SK-N-SH (cell line): ENCODE results near the gene CDC123. TPM values are rescaled to one million over a fixed set of nuclear protein-coding genes. Genes with fewer than 3 reads are reported as not detected.

Source experiments
- CTCF ChIA-PET: fragments of 300-600, 350-600 bp; formaldehyde crosslinking; extraction: SDS; loops from one replicate; lab custom pipeline; 2021; lab: Yijun Ruan, JAX
- POLR2A ChIA-PET: fragments of 350-600 bp; sonication (Branson Sonifier 250); formaldehyde crosslinking; extraction: SDS; loops from one replicate; lab custom pipeline; 2020; ENCODE audit warnings: antibody characterized with exemption, inconsistent platforms; lab: Yijun Ruan, JAX
- DNase-seq: peaks from one replicate; pipeline ENCODE4 v3.0.0; 2012
- H2AFZ ChIP-seq: fragments of 200-600 bp; sonication (generic); 2 replicates; pipeline ENCODE4 v1.8.1; 2016; ENCODE audit warnings: antibody characterized with exemption, mild to moderate bottlenecking, low read depth
- H3F3A ChIP-seq: fragments of 200-600 bp; sonication (generic); replicated peaks from 2 replicates; pipeline ENCODE3; 2016; ENCODE audit warnings: antibody characterized with exemption, mild to moderate bottlenecking; ENCODE audit not compliant: insufficient read depth
- H3K27ac ChIP-seq, 2 experiments: fragments of 200-500 bp in 1 of 2; fragments of 200-600 bp in 1 of 2; sonication (Bioruptor generic) in 1 of 2; sonication (generic), shearing (Covaris generic) in 1 of 2; 2 replicates each; pipeline versions ENCODE4 v1.5.1 to v1.6.1; 2014 to 2016; ENCODE audit warnings: low read depth in 2 of 2, inconsistent platforms in 1 of 2, low read length in 1 of 2, mild to moderate bottlenecking in 1 of 2, mixed read lengths in 1 of 2
- H3K27me3 ChIP-seq: fragments of 200-600 bp; sonication (generic), shearing (Covaris generic); 2 replicates; pipeline ENCODE4 v1.6.1; 2016; ENCODE audit warnings: mixed run types; ENCODE audit not compliant: insufficient read depth
- H3K36me3 ChIP-seq, 2 experiments: fragments of 200-500 bp in 1 of 2; fragments of 200-600 bp in 1 of 2; sonication (Bioruptor generic) in 1 of 2; sonication (generic) in 1 of 2; replicated peaks in 1 of 2; 2 replicates each; pipeline versions ENCODE3 to v1.5.1; 2014 to 2016; ENCODE audit warnings: low read length in 1 of 2, mild to moderate bottlenecking in 1 of 2; ENCODE audit not compliant: insufficient read depth in 2 of 2, control insufficient read depth in 1 of 2
- H3K4me1 ChIP-seq, 2 experiments: fragments of 200-500 bp in 1 of 2; fragments of 200-600 bp in 1 of 2; sonication (Bioruptor generic) in 1 of 2; sonication (generic), shearing (Covaris generic) in 1 of 2; 2 replicates each; pipeline versions ENCODE4 v1.5.1 to v1.6.1; 2014 to 2016; ENCODE audit warnings: low read depth in 1 of 2, low read length in 1 of 2, mixed run types in 1 of 2; ENCODE audit not compliant: insufficient read depth in 2 of 2, control insufficient read depth in 1 of 2
- H3K4me2 ChIP-seq: fragments of 200-600 bp; sonication (generic), shearing (Covaris generic); 2 replicates; pipeline ENCODE4 v1.6.1; 2017; ENCODE audit warnings: mixed run types
- H3K4me3 ChIP-seq, 2 experiments: fragments of 200-500 bp in 1 of 2; fragments of 200-600 bp in 1 of 2; sonication (Bioruptor generic) in 1 of 2; sonication (generic), shearing (Covaris generic) in 1 of 2; 2 replicates each; pipeline versions ENCODE4 v1.5.1 to v1.8.1; 2014 to 2016; ENCODE audit warnings: low read depth in 2 of 2, inconsistent platforms in 1 of 2, low read length in 1 of 2, mild to moderate bottlenecking in 1 of 2, mixed read lengths in 1 of 2, moderate library complexity in 1 of 2
- H3K79me2 ChIP-seq: fragments of 200-600 bp; sonication (generic); 2 replicates; pipeline ENCODE4 v1.8.1; 2017; ENCODE audit warnings: mild to moderate bottlenecking; ENCODE audit not compliant: insufficient read depth
- H3K9ac ChIP-seq: fragments of 200-600 bp; sonication (generic); 2 replicates; pipeline ENCODE4 v1.6.1; 2017; ENCODE audit warnings: mixed run types
- H3K9me2 ChIP-seq: fragments of 200-600 bp; sonication (generic); 2 replicates; pipeline ENCODE4 v1.6.1; 2017; ENCODE audit warnings: mixed run types
- H3K9me3 ChIP-seq: fragments of 200-600 bp; sonication (generic); 2 replicates; pipeline ENCODE4 v1.6.1; 2017; ENCODE audit warnings: mixed run types, mild to moderate bottlenecking, moderate library complexity
- H4K20me1 ChIP-seq: fragments of 200-600 bp; sonication (generic); 2 replicates; pipeline ENCODE4 v1.6.1; 2017; ENCODE audit warnings: mild to moderate bottlenecking, mixed run types; ENCODE audit not compliant: insufficient read depth
- CTCF ChIP-seq: fragments of 200-600 bp; sonication (generic); IDR thresholded peaks from 2 replicates; pipeline ENCODE4 v1.6.1; 2017; ENCODE audit warnings: antibody characterized with exemption, mild to moderate bottlenecking, moderate library complexity
- ELF1 ChIP-seq: IDR thresholded peaks from 2 replicates; pipeline ENCODE4 v1.4.0; 2012
- EP300 ChIP-seq, 2 experiments: IDR thresholded peaks; 2 replicates each; pipeline versions ENCODE4 v1.4.0 to v1.6.1; 2012; ENCODE audit warnings: borderline replicate concordance in 1 of 2, low read depth in 1 of 2, low read length in 1 of 2
- FOSL2 ChIP-seq: IDR thresholded peaks from 2 replicates; pipeline ENCODE4 v1.4.0; 2012; ENCODE audit warnings: low read depth, mild to moderate bottlenecking, moderate library complexity, borderline replicate concordance
- FOXJ3 ChIP-seq: sonication (generic); formaldehyde crosslinking; IDR thresholded peaks from 2 replicates; pipeline ENCODE4 v1.5.1; 2020; ENCODE audit warnings: mild to moderate bottlenecking, missing genetic modification reagents
- FOXM1 ChIP-seq: IDR thresholded peaks from 2 replicates; pipeline ENCODE4 v1.4.0; 2012; ENCODE audit warnings: low read depth, mild to moderate bottlenecking
- IRF3 ChIP-seq: fragments of 150-350 bp; IDR thresholded peaks from 2 replicates; pipeline ENCODE4 v1.6.1; 2016; ENCODE audit warnings: mild to moderate bottlenecking, low read depth, low read length
- MAX ChIP-seq: IDR thresholded peaks from 2 replicates; pipeline ENCODE4 v1.4.0; 2012; ENCODE audit warnings: low read depth
- NFIC ChIP-seq: IDR thresholded peaks from 2 replicates; pipeline ENCODE4 v1.4.0; 2012; ENCODE audit warnings: borderline replicate concordance
- NRF1 ChIP-seq: IDR thresholded peaks from 2 replicates; pipeline ENCODE4 v1.6.1; 2012; ENCODE audit warnings: low read depth, mild to moderate bottlenecking, low read length
- POLR2AphosphoS5 ChIP-seq: IDR thresholded peaks from 2 replicates; pipeline ENCODE4 v1.6.1; 2012; ENCODE audit warnings: low read depth, low read length
- RFX5 ChIP-seq: IDR thresholded peaks from 2 replicates; pipeline ENCODE4 v1.6.1; 2012; ENCODE audit warnings: mild to moderate bottlenecking, improper control_type of control experiment, low read length
- RXRA ChIP-seq: IDR thresholded peaks from 2 replicates; pipeline ENCODE4 v1.4.0; 2012; ENCODE audit warnings: low read depth, mild to moderate bottlenecking, borderline replicate concordance
- SIN3A ChIP-seq: IDR thresholded peaks from 2 replicates; pipeline ENCODE4 v1.6.1; 2012; ENCODE audit warnings: low read depth, mild to moderate bottlenecking, low read length, moderate library complexity, borderline replicate concordance
- WGBS: methylation state at CpG from one replicate; pipeline ENCODE4 v1.1.6; 2017; ENCODE audit warnings: low lambda C conversion rate; 5-methylcytosine and 5-hydroxymethylcytosine counted together
- polyA plus RNA-seq, 3 experiments: library from polyadenylated mRNA; depleted of rRNA; stranded (reverse); fragments of >200 nt; gene quantifications; 2 replicates each; pipeline ENCODE4 v1.2.3, GENCODE V29; 2012

CDC123 gene
- polyA plus RNA-seq, 1 of the 3 experiments (the other 2 are of a cell fraction) = 139 TPM

DNA sequence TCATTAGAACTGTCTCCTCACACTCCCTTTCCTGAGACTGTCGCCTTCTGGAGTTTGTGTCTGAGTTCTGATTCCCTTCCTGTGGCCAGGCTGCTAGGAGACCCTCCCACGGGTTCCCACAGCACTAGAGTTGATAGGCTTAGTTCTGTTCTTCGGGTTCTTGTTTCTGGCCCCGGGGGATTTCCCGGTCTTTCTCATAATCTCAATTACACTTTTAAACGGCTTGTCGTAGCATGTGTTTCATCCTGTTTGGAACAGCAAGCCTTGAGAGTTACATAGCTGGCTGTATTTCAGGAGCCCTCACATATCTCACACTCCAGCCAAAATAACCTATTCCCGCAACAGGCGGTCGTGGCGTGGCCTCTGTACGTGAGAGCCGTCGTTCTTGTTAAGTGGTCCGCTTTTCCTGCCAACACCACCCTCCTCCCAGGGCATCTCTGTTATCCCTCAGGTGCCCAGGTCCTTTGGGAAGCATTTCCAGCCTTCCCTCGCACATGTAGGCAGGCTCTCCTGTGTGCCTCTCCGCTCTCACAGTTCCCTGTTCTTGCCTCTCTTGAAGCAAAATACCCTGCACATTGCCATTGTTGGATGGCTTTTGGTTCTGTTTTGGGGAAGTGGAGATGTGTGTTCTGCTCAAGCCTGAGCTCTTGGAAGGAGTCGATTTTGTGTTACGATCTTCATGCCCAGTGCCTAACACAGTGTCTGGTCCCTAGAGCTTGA is 46.0 kb downstream of the CDC123 start:
- Histone ChIP-seq H3F3A (no peaks in the 10 kb centered on the region), H3K4me3 (no peak overlapping the region), H3K36me3 (peaks cover 43 to 57% of the 10 kb centered on the region in 2 experiments), H2AFZ (no peak overlapping the region)
- DNase-seq = no peak
- TF ChIP-seq RFX5 (no peak), FOSL2 (no peak), ELF1 (no peak), IRF3 (no peak), EP300 (IDR thresholded peaks at IDR 0.05; ENCODE audit: borderline replicate concordance in 1 of 2, low read depth in 1 of 2, low read length in 1 of 2) (no peak), FOXM1 (no peak), MAX (no peak), NFIC (no peak), RXRA (no peak), SIN3A (no peak), NRF1 (no peak), POLR2AphosphoS5 (no peak), FOXJ3 (CRISPR knock-in tag) (no peak), CTCF (no peak)
- TF ChIP-seq, all 33 proteins: peak for 0
- no peak overlapping the region for H3K4me2 ChIP-seq
- H3K27me3 ChIP-seq = no peaks in the 10 kb centered on the region
- 0 out of 2 replicates have a peak, but pooled peaks cover 3% of the 10 kb centered on the region for H4K20me1 ChIP-seq
- H3K9ac ChIP-seq = no peak overlapping the region
- H3K9me2 ChIP-seq = no peaks in the 10 kb centered on the region
- peaks cover 4% of the 10 kb centered on the region; the same call in 1 of the 2 replicates for H3K79me2 ChIP-seq
- POLR2A ChIA-PET = no interaction called here
- no peak overlapping the region for H3K27ac ChIP-seq
- CTCF ChIA-PET = interaction anchor here (0.7 kb wide), 1 partner anchor 27 kb away, joined by 5 read pairs; no protein-coding TSS in a partner anchor
- no peaks in the 10 kb centered on the region for H3K9me3 ChIP-seq
- 89% methylated on average over 19 of the region's 19 CpGs for WGBS
- peaks cover 0 to 6% of the 10 kb centered on the region in 2 experiments; a peak in 1 of 4 replicates for H3K4me1 ChIP-seq
